Thymus (tissue), 11 donors: Measurements from ENCODE around the gene RPRD1A. TPM values are rescaled to one million over a fixed set of nuclear protein-coding genes. Genes with fewer than 3 reads are reported as not detected.
"Not testable (repeated sequence)": the region's sequence is repeated elsewhere in the genome, so short reads cannot be mapped to it uniquely, and the experiment has no call there.

Experiments used
- DNase-seq, 9 donors: peaks; one replicate each; pipeline ENCODE4 v3.0.0-alpha.2; 2013; ENCODE audit warnings: low spot score in 9 of 9, low read depth in 6 of 9, missing footprints in 1 of 9
- H3K27ac ChIP-seq, 2 donors: one replicate each; pipeline ENCODE4 v1.5.1; 2013; ENCODE audit warnings: control low read depth in 1 of 2, low read depth in 1 of 2, low read length in 1 of 2, mild to moderate bottlenecking in 1 of 2, moderate library complexity in 1 of 2
- H3K27me3 ChIP-seq, 2 donors: one replicate each; pipeline ENCODE4 v1.5.1; 2013; ENCODE audit warnings: low read length in 1 of 2; ENCODE audit not compliant: control insufficient read depth in 2 of 2, insufficient read depth in 1 of 2
- H3K36me3 ChIP-seq, 2 donors: one replicate each; pipeline ENCODE4 v1.5.1; 2013; ENCODE audit warnings: low read length in 1 of 2, mild to moderate bottlenecking in 1 of 2, moderate library complexity in 1 of 2; ENCODE audit not compliant: control insufficient read depth in 2 of 2, insufficient read depth in 2 of 2
- H3K4me1 ChIP-seq, 2 donors: one replicate each; pipeline ENCODE4 v1.5.1; 2013; ENCODE audit warnings: low read length in 2 of 2; ENCODE audit not compliant: control insufficient read depth in 2 of 2, insufficient read depth in 2 of 2
- H3K4me3 ChIP-seq, 2 donors: one replicate each; pipeline ENCODE4 v1.5.1; 2013; ENCODE audit warnings: low read length in 2 of 2, control low read depth in 1 of 2, mild to moderate bottlenecking in 1 of 2
- H3K9me3 ChIP-seq, 2 donors: one replicate each; pipeline ENCODE4 v1.5.1; 2013; ENCODE audit warnings: low read length in 1 of 2, mild to moderate bottlenecking in 1 of 2; ENCODE audit not compliant: control insufficient read depth in 2 of 2, insufficient read depth in 1 of 2
- WGBS: extraction: QIAGEN DNeasy Blood & Tissue Kit; methylation state at CpG from one replicate; pipeline ENCODE4 v1.1.7; 2013; 5-methylcytosine and 5-hydroxymethylcytosine counted together
- polyA plus RNA-seq: library from polyadenylated mRNA; stranded (reverse); fragments of 200-250 nt; gene quantifications from one replicate; pipeline ENCODE4 v1.2.3, GENCODE V29; 2013
- total RNA-seq: library from RNA; stranded (reverse); fragments of 120-200 nt; gene quantifications from one replicate; pipeline ENCODE4 v1.2.4, GENCODE V29; 2013
- donor health status: healthy.

Gene RPRD1A
- total and polyA plus RNA-seq, 2 donors: 26.6 to 34.1 TPM

GRCh38 chr18:35973650-35974049 lies 93.7 kb downstream of the RPRD1A start:
- H3K4me1 ChIP-seq: peaks cover 21 to 24% of the 10 kb centered on the region in 2 donors
- no peak for DNase-seq
- WGBS: 94% methylated on average over 12 of the region's 12 CpGs
- no peaks in the 10 kb centered on the region for H3K9me3 ChIP-seq
- peaks cover 14 to 30% of the 10 kb centered on the region in 2 donors for H3K36me3 ChIP-seq
- H3K27me3 ChIP-seq: no peaks in the 10 kb centered on the region
- H3K4me3 ChIP-seq: peak overlapping the region; percentile 78 to 91
- no peak overlapping the region for H3K27ac ChIP-seq

- peaks cover 0 to 3% of the 10 kb centered on the region in 2 donors for H3K9me3 ChIP-seq
- H3K4me1 ChIP-seq: peaks cover 24% of the 10 kb centered on the region in 2 donors
- H3K27ac ChIP-seq: peak within 1 kb of the TSS; percentile 94 to 95
- DNase-seq: peak; percentile 81 to 98 (median 94)
- WGBS: under 1% methylated on average over 73 of the region's 73 CpGs
- H3K36me3 ChIP-seq: peaks cover 1 to 17% of the 10 kb centered on the region in 2 donors
- H3K4me3 ChIP-seq: peak within 1 kb of the TSS; percentile 78 to 91
- H3K27me3 ChIP-seq: no peaks in the 10 kb centered on the region
Observed at GRCh38 chr18:35972197-35973000, 95.0 kb downstream of the RPRD1A start, which contains the start of gene RMP24. RMP24 (plus strand) TSS chr18:35972679.

- Histone ChIP-seq H3K27ac (peak overlapping the region; percentile 94 to 95), H3K27me3 (no peaks in the 10 kb centered on the region), H3K4me3 (peak overlapping the region; percentile 78 to 91), H3K36me3 (peaks cover 0 to 16% of the 10 kb centered on the region in 2 donors), H3K4me1 (peaks cover 24% of the 10 kb centered on the region in 2 donors), H3K9me3 (peaks cover 0 to 3% of the 10 kb centered on the region in 2 donors)
- DNase-seq: peak in 4 of 9 donors; percentile 3 to 18 (median 8)
- 39% methylated on average over 15 of the region's 15 CpGs for WGBS
Observed at GRCh38 chr18:35971661-35972196, 95.6 kb downstream of the RPRD1A start.

- peak overlapping the region in 1 of 2 donors; percentile 55 for H3K27ac ChIP-seq
- no peaks in the 10 kb centered on the region for H3K27me3 ChIP-seq
- H3K9me3 ChIP-seq: peaks cover 0 to 3% of the 10 kb centered on the region in 2 donors
- H3K36me3 ChIP-seq: peaks cover 0 to 2% of the 10 kb centered on the region in 2 donors
- H3K4me1 ChIP-seq: peaks cover 24 to 26% of the 10 kb centered on the region in 2 donors
- DNase-seq: no peak
- no peak overlapping the region for H3K4me3 ChIP-seq
Observed at GRCh38 chr18:35969676-35970075, 97.7 kb downstream of the RPRD1A start.

GRCh38 chr18:35968278-35968880 lies 99.0 kb downstream of the RPRD1A start:
- Histone ChIP-seq H3K4me3 (no peak overlapping the region), H3K4me1 (peaks cover 15 to 19% of the 10 kb centered on the region in 2 donors), H3K36me3 (no peaks in the 10 kb centered on the region), H3K27ac (no peak overlapping the region), H3K27me3 (no peaks in the 10 kb centered on the region), H3K9me3 (peaks cover 0 to 3% of the 10 kb centered on the region in 2 donors)
- DNase-seq: no peak
- WGBS: 90% methylated on average over 9 of the region's 9 CpGs

- not testable (repeated sequence) for H3K27ac ChIP-seq, DNase-seq, H3K36me3 ChIP-seq, H3K9me3 ChIP-seq, H3K27me3 ChIP-seq, H3K4me3 ChIP-seq
- peaks cover 13 to 14% of the 10 kb centered on the region in 2 donors for H3K4me1 ChIP-seq
- WGBS: 92% methylated on average over 4 of the region's 4 CpGs
Observed at GRCh38 chr18:35967866-35968265, 99.5 kb downstream of the RPRD1A start.

- Histone ChIP-seq H3K9me3 (peaks cover 0 to 3% of the 10 kb centered on the region in 2 donors), H3K4me3 (no peak overlapping the region), H3K27me3 (no peaks in the 10 kb centered on the region), H3K36me3 (no peaks in the 10 kb centered on the region), H3K27ac (no peak overlapping the region), H3K4me1 (peaks cover 0 to 5% of the 10 kb centered on the region in 2 donors)
- no peak for DNase-seq
Observed at GRCh38 chr18:35964319-35964718, 103.0 kb downstream of the RPRD1A start.

- H3K4me1 ChIP-seq: peaks cover 0 to 2% of the 10 kb centered on the region in 2 donors
- H3K27ac ChIP-seq: no peak overlapping the region
- H3K27me3 ChIP-seq: no peaks in the 10 kb centered on the region
- H3K36me3 ChIP-seq: no peaks in the 10 kb centered on the region
- no peak for DNase-seq
- H3K9me3 ChIP-seq: no peaks in the 10 kb centered on the region
- WGBS: 95% methylated on average over 2 of the region's 2 CpGs
- no peak overlapping the region for H3K4me3 ChIP-seq
Observed at GRCh38 chr18:35962320-35962719, 105.0 kb downstream of the RPRD1A start.

GRCh38 chr18:35956226-35956625 lies 111.1 kb downstream of the RPRD1A start:
- H3K27ac ChIP-seq: no peak overlapping the region
- no peak overlapping the region for H3K4me3 ChIP-seq
- no peaks in the 10 kb centered on the region for H3K4me1 ChIP-seq
- no peaks in the 10 kb centered on the region for H3K36me3 ChIP-seq
- no peaks in the 10 kb centered on the region for H3K9me3 ChIP-seq
- no peak for DNase-seq
- WGBS: 95% methylated on average over 3 of the region's 3 CpGs
- no peaks in the 10 kb centered on the region for H3K27me3 ChIP-seq
